SK-N-SH (cell line): ENCODE results near the gene DSP. TPM values are rescaled to one million over a fixed set of nuclear protein-coding genes. Genes with fewer than 3 reads are reported as not detected.

ENCODE experiments used
- CTCF ChIA-PET: fragments of 300-600, 350-600 bp; formaldehyde crosslinking; extraction: SDS; loops from one replicate; lab custom pipeline; 2021; lab: Yijun Ruan, JAX
- POLR2A ChIA-PET: fragments of 350-600 bp; sonication (Branson Sonifier 250); formaldehyde crosslinking; extraction: SDS; loops from one replicate; lab custom pipeline; 2020; ENCODE audit warnings: antibody characterized with exemption, inconsistent platforms; lab: Yijun Ruan, JAX
- DNase-seq: peaks from one replicate; pipeline ENCODE4 v3.0.0; 2012
- H2AFZ ChIP-seq: fragments of 200-600 bp; sonication (generic); 2 replicates; pipeline ENCODE4 v1.8.1; 2016; ENCODE audit warnings: antibody characterized with exemption, mild to moderate bottlenecking, low read depth
- H3F3A ChIP-seq: fragments of 200-600 bp; sonication (generic); replicated peaks from 2 replicates; pipeline ENCODE3; 2016; ENCODE audit warnings: antibody characterized with exemption, mild to moderate bottlenecking; ENCODE audit not compliant: insufficient read depth
- H3K27ac ChIP-seq, 2 experiments: fragments of 200-500 bp in 1 of 2; fragments of 200-600 bp in 1 of 2; sonication (Bioruptor generic) in 1 of 2; sonication (generic), shearing (Covaris generic) in 1 of 2; 2 replicates each; pipeline versions ENCODE4 v1.5.1 to v1.6.1; 2014 to 2016; ENCODE audit warnings: low read depth in 2 of 2, inconsistent platforms in 1 of 2, low read length in 1 of 2, mild to moderate bottlenecking in 1 of 2, mixed read lengths in 1 of 2
- H3K27me3 ChIP-seq: fragments of 200-600 bp; sonication (generic), shearing (Covaris generic); 2 replicates; pipeline ENCODE4 v1.6.1; 2016; ENCODE audit warnings: mixed run types; ENCODE audit not compliant: insufficient read depth
- H3K36me3 ChIP-seq, 2 experiments: fragments of 200-500 bp in 1 of 2; fragments of 200-600 bp in 1 of 2; sonication (Bioruptor generic) in 1 of 2; sonication (generic) in 1 of 2; replicated peaks in 1 of 2; 2 replicates each; pipeline versions ENCODE3 to v1.5.1; 2014 to 2016; ENCODE audit warnings: low read length in 1 of 2, mild to moderate bottlenecking in 1 of 2; ENCODE audit not compliant: insufficient read depth in 2 of 2, control insufficient read depth in 1 of 2
- H3K4me1 ChIP-seq, 2 experiments: fragments of 200-500 bp in 1 of 2; fragments of 200-600 bp in 1 of 2; sonication (Bioruptor generic) in 1 of 2; sonication (generic), shearing (Covaris generic) in 1 of 2; 2 replicates each; pipeline versions ENCODE4 v1.5.1 to v1.6.1; 2014 to 2016; ENCODE audit warnings: low read depth in 1 of 2, low read length in 1 of 2, mixed run types in 1 of 2; ENCODE audit not compliant: insufficient read depth in 2 of 2, control insufficient read depth in 1 of 2
- H3K4me2 ChIP-seq: fragments of 200-600 bp; sonication (generic), shearing (Covaris generic); 2 replicates; pipeline ENCODE4 v1.6.1; 2017; ENCODE audit warnings: mixed run types
- H3K4me3 ChIP-seq, 2 experiments: fragments of 200-500 bp in 1 of 2; fragments of 200-600 bp in 1 of 2; sonication (Bioruptor generic) in 1 of 2; sonication (generic), shearing (Covaris generic) in 1 of 2; 2 replicates each; pipeline versions ENCODE4 v1.5.1 to v1.8.1; 2014 to 2016; ENCODE audit warnings: low read depth in 2 of 2, inconsistent platforms in 1 of 2, low read length in 1 of 2, mild to moderate bottlenecking in 1 of 2, mixed read lengths in 1 of 2, moderate library complexity in 1 of 2
- H3K79me2 ChIP-seq: fragments of 200-600 bp; sonication (generic); 2 replicates; pipeline ENCODE4 v1.8.1; 2017; ENCODE audit warnings: mild to moderate bottlenecking; ENCODE audit not compliant: insufficient read depth
- H3K9ac ChIP-seq: fragments of 200-600 bp; sonication (generic); 2 replicates; pipeline ENCODE4 v1.6.1; 2017; ENCODE audit warnings: mixed run types
- H3K9me2 ChIP-seq: fragments of 200-600 bp; sonication (generic); 2 replicates; pipeline ENCODE4 v1.6.1; 2017; ENCODE audit warnings: mixed run types
- H3K9me3 ChIP-seq: fragments of 200-600 bp; sonication (generic); 2 replicates; pipeline ENCODE4 v1.6.1; 2017; ENCODE audit warnings: mixed run types, mild to moderate bottlenecking, moderate library complexity
- H4K20me1 ChIP-seq: fragments of 200-600 bp; sonication (generic); 2 replicates; pipeline ENCODE4 v1.6.1; 2017; ENCODE audit warnings: mild to moderate bottlenecking, mixed run types; ENCODE audit not compliant: insufficient read depth
- CTCF ChIP-seq: fragments of 200-600 bp; sonication (generic); IDR thresholded peaks from 2 replicates; pipeline ENCODE4 v1.6.1; 2017; ENCODE audit warnings: antibody characterized with exemption, mild to moderate bottlenecking, moderate library complexity
- ELF1 ChIP-seq: IDR thresholded peaks from 2 replicates; pipeline ENCODE4 v1.4.0; 2012
- EP300 ChIP-seq, 2 experiments: IDR thresholded peaks; 2 replicates each; pipeline versions ENCODE4 v1.4.0 to v1.6.1; 2012; ENCODE audit warnings: borderline replicate concordance in 1 of 2, low read depth in 1 of 2, low read length in 1 of 2
- GABPA ChIP-seq: IDR thresholded peaks from 2 replicates; pipeline ENCODE4 v1.4.0; 2012; ENCODE audit warnings: low read depth, mild to moderate bottlenecking
- GATA2 ChIP-seq: sonication (generic); formaldehyde crosslinking; IDR thresholded peaks from 2 replicates; pipeline ENCODE4 v1.5.0; 2020; ENCODE audit warnings: mild to moderate bottlenecking, missing genetic modification reagents
- IRF3 ChIP-seq: fragments of 150-350 bp; IDR thresholded peaks from 2 replicates; pipeline ENCODE4 v1.6.1; 2016; ENCODE audit warnings: mild to moderate bottlenecking, low read depth, low read length
- MAX ChIP-seq: IDR thresholded peaks from 2 replicates; pipeline ENCODE4 v1.4.0; 2012; ENCODE audit warnings: low read depth
- MEF2A ChIP-seq: IDR thresholded peaks from 2 replicates; pipeline ENCODE4 v1.4.0; 2012; ENCODE audit warnings: low read depth, borderline replicate concordance
- MXI1 ChIP-seq: IDR thresholded peaks from 2 replicates; pipeline ENCODE4 v1.6.1; 2012; ENCODE audit warnings: mild to moderate bottlenecking, low read depth, low read length, improper control_type of control experiment
- RAD21 ChIP-seq: IDR thresholded peaks from 2 replicates; pipeline ENCODE4 v1.6.1; 2012; ENCODE audit warnings: mild to moderate bottlenecking, low read length
- RCOR1 ChIP-seq: fragments of 150-350 bp; IDR thresholded peaks from 2 replicates; pipeline ENCODE4 v1.6.1; 2017; ENCODE audit warnings: antibody characterized with exemption, low read length
- REST ChIP-seq: IDR thresholded peaks from 2 replicates; pipeline ENCODE4 v1.6.1; 2012; ENCODE audit warnings: mild to moderate bottlenecking, low read depth, low read length, moderate library complexity
- RFX5 ChIP-seq: IDR thresholded peaks from 2 replicates; pipeline ENCODE4 v1.6.1; 2012; ENCODE audit warnings: mild to moderate bottlenecking, improper control_type of control experiment, low read length
- TAF1 ChIP-seq: IDR thresholded peaks from 2 replicates; pipeline ENCODE4 v1.6.1; 2012; ENCODE audit warnings: low read depth, mild to moderate bottlenecking, low read length, moderate library complexity, borderline replicate concordance
- TCF12 ChIP-seq: IDR thresholded peaks from 2 replicates; pipeline ENCODE4 v1.4.0; 2012
- TEAD4 ChIP-seq: IDR thresholded peaks from 2 replicates; pipeline ENCODE4 v1.4.0; 2012; ENCODE audit warnings: mild to moderate bottlenecking, borderline replicate concordance; ENCODE audit not compliant: insufficient read depth
- USF1 ChIP-seq: IDR thresholded peaks from 2 replicates; pipeline ENCODE4 v1.4.0; 2012; ENCODE audit warnings: low read depth, borderline replicate concordance
- USF2 ChIP-seq: fragments of 150-350 bp; IDR thresholded peaks from 2 replicates; pipeline ENCODE4 v1.6.1; 2017; ENCODE audit warnings: antibody characterized with exemption, low read length, low read depth, borderline replicate concordance
- WGBS: methylation state at CpG from one replicate; pipeline ENCODE4 v1.1.6; 2017; ENCODE audit warnings: low lambda C conversion rate; 5-methylcytosine and 5-hydroxymethylcytosine counted together
- polyA plus RNA-seq, 3 experiments: library from polyadenylated mRNA; depleted of rRNA; stranded (reverse); fragments of >200 nt; gene quantifications; 2 replicates each; pipeline ENCODE4 v1.2.3, GENCODE V29; 2012

The DSP gene
- polyA plus RNA-seq, 1 of the 3 experiments (the other 2 are of a cell fraction) = 0.02 TPM

GRCh38 chr6:7496266-7496875 lies 45.1 kb upstream of the DSP start:
- TF ChIP-seq TEAD4 = no peak
- no peak for TF ChIP-seq MEF2A
- TF ChIP-seq ELF1 = no peak
- TF ChIP-seq EP300 (IDR thresholded peaks at IDR 0.05; ENCODE audit: borderline replicate concordance in 1 of 2, low read depth in 1 of 2, low read length in 1 of 2) = no peak
- no peak for TF ChIP-seq MAX
- Histone ChIP-seq H3F3A (no peaks in the 10 kb centered on the region), H3K27me3 (peaks cover 4% of the 10 kb centered on the region; the same call in 1 of the 2 replicates), H2AFZ (no peak overlapping the region), H4K20me1 (no peaks in the 10 kb centered on the region), H3K36me3 (no peaks in the 10 kb centered on the region), H3K79me2 (no peaks in the 10 kb centered on the region), H3K27ac (no peak overlapping the region), H3K4me2 (no peak overlapping the region), H3K4me1 (no peaks in the 10 kb centered on the region), H3K9ac (no peak overlapping the region), H3K9me2 (no peaks in the 10 kb centered on the region), H3K9me3 (no peaks in the 10 kb centered on the region), H3K4me3 (no peak overlapping the region)
- ChIA-PET POLR2A (no interaction called here), CTCF (no interaction called here)
- DNase-seq = no peak
- WGBS = 8% methylated on average over 12 of the region's 12 CpGs

GRCh38 chr6:7500752-7501282 lies 40.7 kb upstream of the DSP start:
- CTCF ChIA-PET = no interaction called here
- no peak overlapping the region for H2AFZ ChIP-seq
- no peak overlapping the region for H3K4me2 ChIP-seq
- peaks cover 4 to 6% of the 10 kb centered on the region in 2 experiments; a peak in 1 of 4 replicates for H3K4me1 ChIP-seq
- DNase-seq = no peak
- no peaks in the 10 kb centered on the region for H3K9me2 ChIP-seq
- H3K27me3 ChIP-seq = no peaks in the 10 kb centered on the region; the same call in 1 of the 2 replicates
- no peak overlapping the region for H3K9ac ChIP-seq
- no peaks in the 10 kb centered on the region for H4K20me1 ChIP-seq
- POLR2A ChIA-PET = no interaction called here
- H3K36me3 ChIP-seq = no peaks in the 10 kb centered on the region
- no peaks in the 10 kb centered on the region for H3F3A ChIP-seq
- H3K9me3 ChIP-seq = no peaks in the 10 kb centered on the region
- no peak overlapping the region for H3K27ac ChIP-seq
- no peak overlapping the region for H3K4me3 ChIP-seq
- WGBS = 50% methylated on average over 10 of the region's 10 CpGs
- H3K79me2 ChIP-seq = no peaks in the 10 kb centered on the region
- TF ChIP-seq GABPA = no peak
- TF ChIP-seq CTCF = no peak
- no peak for TF ChIP-seq RAD21
- no peak for TF ChIP-seq EP300 (IDR thresholded peaks at IDR 0.05; ENCODE audit: borderline replicate concordance in 1 of 2, low read depth in 1 of 2, low read length in 1 of 2)
- TF ChIP-seq RFX5 = no peak
- no peak for TF ChIP-seq MAX
- no peak for TF ChIP-seq USF2
- TF ChIP-seq REST = no peak
- TF ChIP-seq USF1 = no peak
- no peak for TF ChIP-seq TAF1
- no peak for TF ChIP-seq MXI1
- no peak for TF ChIP-seq TCF12
- TF ChIP-seq IRF3 = no peak
- TF ChIP-seq GATA2 (CRISPR knock-in tag) = no peak
- TF ChIP-seq RCOR1 = no peak
